ENCODE data around the gene NTHL1.

DNA sequence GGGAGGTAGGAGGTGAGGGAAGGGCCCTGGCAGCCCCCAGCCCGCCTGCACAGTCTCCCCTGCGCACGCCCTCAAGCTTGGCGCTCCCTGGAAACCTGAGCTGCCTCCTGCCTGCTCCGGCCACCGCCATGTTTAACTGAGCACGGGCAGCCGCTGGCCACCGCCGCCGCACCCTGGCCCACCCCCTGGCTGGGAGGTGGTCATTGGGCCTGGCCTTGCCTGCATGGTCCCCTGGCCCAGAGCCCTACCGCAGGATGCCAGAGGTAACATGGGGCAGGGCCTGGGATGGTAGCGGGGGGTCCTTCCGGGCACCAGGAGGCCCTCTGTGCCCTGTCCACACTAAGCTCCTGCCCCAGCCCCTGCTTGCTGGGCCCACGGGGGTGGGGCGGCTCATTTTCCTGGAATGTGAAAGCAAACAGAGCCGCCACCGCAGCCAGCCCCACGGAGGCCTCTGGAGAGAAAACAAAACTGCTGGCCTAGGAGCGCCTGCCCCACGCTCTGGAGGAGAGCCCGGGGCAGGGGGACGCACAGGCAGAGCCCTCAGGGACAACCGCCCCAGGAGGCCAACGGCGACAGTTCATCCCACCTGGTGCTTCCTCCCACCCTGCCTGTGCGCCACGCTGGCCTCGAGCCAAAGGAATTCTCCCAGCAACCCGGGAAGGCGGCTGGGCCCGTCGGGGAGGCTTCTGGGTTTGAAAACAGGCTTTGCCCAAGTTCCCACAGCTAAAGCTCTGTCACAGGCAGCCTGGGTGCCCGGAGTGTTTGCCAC is 12.0 kb downstream of the NTHL1 start:
- no peak for TF ChIP-seq EZH2 (IDR thresholded peaks at IDR 0.05)
- TF ChIP-seq POLR2AphosphoS5 (IDR thresholded peaks at IDR 0.05; ENCODE audit: borderline replicate concordance, low read depth, low read length), result no peak
- no peak for TF ChIP-seq FOXP2 (optimal IDR thresholded peaks at IDR 0.05; ENCODE audit: control extremely low read depth, extremely low read length, insufficient read depth)

All from SK-N-MC (cell line).